ENCODE data around the gene FCHSD2.

DNA sequence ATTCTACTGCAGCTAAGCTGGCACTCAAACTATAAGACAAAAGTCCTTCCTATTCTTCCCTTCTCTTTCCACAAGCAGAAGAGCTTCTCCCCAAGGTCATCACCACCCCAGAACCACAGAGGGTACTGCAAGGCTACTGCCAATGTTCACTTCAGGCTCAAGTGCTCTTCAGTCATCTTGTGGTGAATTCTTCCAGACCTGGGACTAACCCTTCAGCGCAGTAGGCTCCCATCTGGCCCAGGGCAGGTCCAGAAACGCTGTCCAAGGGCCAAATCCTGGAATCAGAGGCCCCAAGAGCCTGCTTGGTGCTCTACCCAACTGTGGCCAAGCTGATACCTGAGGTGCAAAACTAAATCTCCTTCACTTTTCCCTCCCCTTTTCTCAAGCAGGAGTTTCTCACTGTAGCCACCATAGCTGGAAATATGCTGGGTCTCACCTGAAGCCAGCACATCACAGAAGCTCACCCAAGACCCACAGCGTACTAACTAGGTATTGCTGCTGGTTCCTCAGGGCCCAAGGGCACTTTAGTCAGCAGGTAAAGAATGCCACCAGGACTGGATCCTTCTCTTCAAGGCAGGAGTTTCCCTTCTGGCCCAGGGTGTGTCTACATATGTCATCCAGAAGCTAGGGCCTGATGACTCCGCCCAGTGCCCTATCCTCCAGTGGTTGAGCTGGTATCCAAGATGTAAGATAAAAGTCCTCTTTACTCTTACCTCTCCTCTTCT is 27.8 kb downstream of the FCHSD2 start:
- TF ChIP-seq CTCF (IDR thresholded peaks at IDR 0.05; ENCODE audit: control extremely low read depth in 1 of 3, insufficient read depth in 1 of 3, low read depth in 1 of 3, low read length in 3 of 3) (no peak), SIN3A (conservative IDR thresholded peaks at IDR 0.05 in 1 of 2, IDR thresholded peaks at IDR 0.05 in 1 of 2; ENCODE audit: low read depth in 1 of 2, low read length in 2 of 2) (no peak), BCL11A (IDR thresholded peaks at IDR 0.05; ENCODE audit: low read depth in 2 of 2, low read length in 2 of 2) (no peak), BRCA1 (IDR thresholded peaks at IDR 0.05; ENCODE audit: low read depth, low read length) (no peak), BACH1 (IDR thresholded peaks at IDR 0.05; ENCODE audit: low read length) (no peak), TEAD4 (IDR thresholded peaks at IDR 0.05; ENCODE audit: low read depth, low read length) (no peak), EZH2 (IDR thresholded peaks at IDR 0.05; ENCODE audit: low read depth, low read length, severe bottlenecking) (no peak), SUZ12 (IDR thresholded peaks at IDR 0.05; ENCODE audit: low read length) (no peak)
- TF ChIP-seq, protein P1, sequence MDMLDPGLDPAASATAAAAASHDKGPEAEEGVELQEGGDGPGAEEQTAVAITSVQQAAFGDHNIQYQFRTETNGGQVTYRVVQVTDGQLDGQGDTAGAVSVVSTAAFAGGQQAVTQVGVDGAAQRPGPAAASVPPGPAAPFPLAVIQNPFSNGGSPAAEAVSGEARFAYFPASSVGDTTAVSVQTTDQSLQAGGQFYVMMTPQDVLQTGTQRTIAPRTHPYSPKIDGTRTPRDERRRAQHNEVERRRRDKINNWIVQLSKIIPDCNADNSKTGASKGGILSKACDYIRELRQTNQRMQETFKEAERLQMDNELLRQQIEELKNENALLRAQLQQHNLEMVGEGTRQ (IDR thresholded peaks at IDR 0.05; ENCODE audit: low read length): no peak
